ENCODE results near the gene PCDHGA11.
A peak's percentile ranks its signal among the peaks of the same experiment; 100 is the strongest.
"Not testable (repeated sequence)": the region's sequence is repeated elsewhere in the genome, so short reads cannot be mapped to it uniquely, and the experiment has no call there.

Gene PCDHGA11

GRCh38 chr5:141420855-141421488 lies at the start of gene PCDHGA11:
Gene PCDHGA11 (plus strand): TSS chr5:141421051. CDS start chr5:141421228, 177 bp downstream.
- DNase-seq: peak; percentile 75

DNA sequence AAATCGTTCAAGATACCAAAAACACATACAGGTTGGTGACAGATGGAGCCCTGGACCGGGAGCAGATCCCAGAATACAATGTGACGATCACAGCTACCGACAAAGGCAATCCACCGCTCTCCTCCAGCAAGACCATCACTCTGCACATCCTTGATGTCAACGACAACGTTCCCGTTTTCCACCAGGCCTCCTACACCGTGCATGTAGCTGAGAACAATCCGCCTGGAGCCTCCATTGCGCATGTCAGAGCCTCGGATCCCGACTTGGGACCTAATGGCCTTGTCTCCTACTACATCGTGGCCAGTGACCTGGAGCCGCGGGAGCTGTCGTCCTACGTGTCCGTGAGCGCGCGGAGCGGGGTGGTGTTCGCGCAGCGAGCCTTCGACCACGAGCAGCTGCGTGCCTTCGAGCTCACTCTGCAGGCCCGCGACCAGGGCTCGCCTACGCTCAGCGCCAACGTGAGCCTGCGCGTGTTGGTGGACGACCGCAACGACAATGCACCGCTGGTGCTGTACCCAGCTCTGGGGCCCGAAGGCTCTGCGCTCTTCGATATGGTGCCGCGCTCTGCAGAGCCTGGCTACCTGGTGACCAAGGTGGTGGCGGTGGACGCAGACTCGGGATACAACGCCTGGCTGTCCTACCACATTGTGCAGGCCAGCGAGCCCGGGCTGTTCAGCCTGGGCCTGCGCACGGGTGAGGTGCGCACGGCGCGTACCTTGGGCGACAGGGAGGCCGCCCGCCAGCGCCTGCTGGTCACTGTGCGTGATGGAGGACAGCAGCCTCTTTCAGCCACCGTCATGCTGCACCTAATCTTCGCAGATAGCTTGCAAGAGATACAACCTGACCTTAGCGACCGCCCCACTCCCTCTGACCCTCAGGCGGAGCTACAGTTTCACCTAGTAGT lies 49.0 kb upstream of the PCDHGA11 start:
- no peak for DNase-seq

DNA sequence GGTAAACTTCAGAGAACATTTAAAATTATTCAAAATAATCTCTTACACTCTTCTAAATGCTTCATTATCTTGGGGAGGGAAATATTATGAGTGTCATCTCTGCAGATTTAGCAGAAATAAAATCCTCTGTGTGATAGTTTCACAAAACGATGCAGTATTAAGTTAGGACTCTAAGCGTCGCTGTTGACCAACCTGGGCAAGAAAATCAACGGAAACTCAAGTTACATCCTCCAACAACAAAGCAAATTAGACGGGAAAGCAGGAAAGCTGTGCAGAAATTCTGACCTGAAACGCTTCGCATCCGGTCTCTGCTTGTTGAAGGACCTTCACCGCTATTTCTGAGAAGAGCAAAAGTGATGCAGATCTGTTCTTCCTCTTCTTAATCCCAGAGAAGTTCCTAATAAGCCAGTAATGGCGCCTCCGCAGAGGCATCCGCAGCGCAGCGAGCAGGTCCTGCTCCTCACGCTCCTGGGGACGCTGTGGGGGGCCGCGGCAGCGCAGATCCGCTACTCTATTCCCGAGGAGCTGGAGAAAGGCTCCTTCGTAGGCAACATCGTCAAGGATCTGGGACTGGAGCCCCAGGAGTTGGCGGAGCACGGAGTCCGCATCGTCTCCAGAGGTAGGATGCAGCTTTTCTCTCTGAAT lies 47.1 kb upstream of the PCDHGA11 start, which contains the start of gene PCDHGA6:
PCDHGA6 (plus strand) TSS at position 219 of the 645 bp plus-strand sequence; CDS start at position 412, 193 bp downstream.
- no peak for DNase-seq

DNA sequence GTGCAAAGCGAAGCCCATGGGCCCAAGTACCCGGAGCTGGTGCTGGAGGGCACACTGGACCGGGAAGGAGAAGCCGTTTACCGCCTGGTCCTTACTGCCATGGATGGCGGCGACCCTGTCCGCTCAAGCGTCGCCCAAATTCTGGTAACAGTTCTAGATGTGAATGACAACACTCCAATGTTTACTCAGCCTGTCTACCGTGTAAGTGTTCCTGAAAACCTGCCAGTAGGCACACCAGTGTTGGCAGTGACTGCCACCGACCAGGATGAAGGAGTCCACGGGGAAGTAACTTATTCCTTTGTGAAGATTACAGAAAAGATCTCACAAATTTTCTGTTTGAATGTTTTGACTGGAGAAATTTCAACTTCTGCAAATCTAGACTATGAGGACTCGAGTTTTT lies 46.2 kb upstream of the PCDHGA11 start:
- no peak for DNase-seq

GRCh38 chr5:141375444-141376155 lies 45.3 kb upstream of the PCDHGA11 start:
- not testable (repeated sequence) for DNase-seq

GRCh38 chr5:141382469-141383294 lies 38.2 kb upstream of the PCDHGA11 start, which contains the start of gene PCDHGA7:
Gene PCDHGA7 (plus strand): TSS chr5:141382742. CDS start chr5:141382900, 158 bp downstream.
- DNase-seq: peak; percentile 23

- no peak for DNase-seq
Observed at GRCh38 chr5:141383345-141383744, 37.5 kb upstream of the PCDHGA11 start.

DNA sequence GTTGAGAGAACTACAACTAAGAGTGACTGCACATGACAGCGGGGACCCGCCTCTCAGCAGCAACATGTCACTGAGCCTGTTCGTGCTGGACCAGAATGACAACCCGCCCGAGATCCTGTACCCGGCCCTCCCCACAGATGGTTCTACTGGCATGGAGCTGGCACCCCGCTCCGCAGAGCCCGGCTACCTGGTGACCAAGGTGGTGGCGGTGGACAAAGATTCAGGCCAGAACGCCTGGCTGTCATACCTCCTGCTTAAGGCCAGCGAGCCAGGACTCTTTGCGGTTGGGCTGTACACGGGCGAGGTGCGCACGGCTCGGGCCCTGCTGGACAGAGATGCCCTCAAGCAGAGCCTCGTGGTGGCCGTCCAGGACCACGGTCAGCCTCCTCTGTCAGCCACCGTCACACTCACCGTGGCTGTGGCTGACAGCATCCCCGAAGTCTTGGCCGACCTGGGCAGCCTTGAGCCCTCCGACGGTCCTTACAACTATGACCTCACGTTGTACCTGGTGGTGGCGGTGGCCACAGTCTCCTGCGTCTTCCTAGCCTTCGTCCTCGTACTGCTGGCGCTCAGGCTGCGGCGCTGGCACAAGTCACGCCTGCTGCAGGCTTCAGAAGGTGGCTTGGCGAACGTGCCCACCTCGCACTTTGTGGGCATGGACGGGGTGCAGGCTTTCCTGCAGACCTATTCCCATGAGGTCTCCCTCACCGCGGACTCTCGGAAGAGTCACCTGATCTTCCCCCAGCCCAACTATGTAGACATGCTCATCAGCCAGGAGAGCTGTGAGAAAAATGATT lies 36.2 kb upstream of the PCDHGA11 start:
- DNase-seq: no peak

DNA sequence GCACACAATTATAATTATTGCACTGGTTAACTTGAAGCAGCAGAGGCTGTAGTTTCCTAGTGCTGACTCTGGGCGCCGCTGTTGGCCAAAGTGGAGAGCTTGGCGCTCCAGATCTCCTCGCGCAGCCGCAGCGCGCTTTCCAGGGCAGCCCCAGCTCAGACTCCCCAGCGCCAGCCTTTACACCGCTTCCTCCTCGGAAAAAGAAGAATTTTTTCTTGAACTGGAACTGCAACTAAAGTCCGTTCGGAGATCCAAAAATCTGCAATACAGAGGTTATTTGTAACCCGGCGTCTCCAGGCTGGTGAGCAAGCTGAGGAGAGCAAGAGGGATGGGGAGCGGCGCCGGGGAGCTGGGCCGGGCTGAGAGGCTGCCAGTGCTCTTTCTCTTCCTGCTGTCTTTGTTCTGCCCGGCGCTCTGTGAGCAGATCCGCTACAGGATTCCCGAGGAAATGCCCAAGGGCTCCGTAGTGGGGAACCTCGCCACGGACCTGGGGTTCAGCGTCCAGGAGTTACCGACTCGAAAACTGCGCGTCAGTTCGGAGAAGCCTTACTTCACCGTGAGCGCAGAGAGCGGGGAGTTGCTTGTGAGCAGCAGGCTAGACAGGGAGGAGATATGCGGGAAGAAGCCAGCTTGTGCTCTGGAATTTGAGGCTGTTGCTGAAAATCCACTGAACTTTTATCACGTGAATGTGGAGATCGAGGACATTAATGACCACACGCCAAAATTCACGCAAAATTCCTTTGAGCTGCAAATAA lies 33.1 kb upstream of the PCDHGA11 start, which contains the start of gene PCDHGB4:
PCDHGB4 (plus strand) TSS at position 142 of the 755 bp plus-strand sequence; CDS start at position 329, 187 bp downstream.
- peak; percentile 62 for DNase-seq

DNA sequence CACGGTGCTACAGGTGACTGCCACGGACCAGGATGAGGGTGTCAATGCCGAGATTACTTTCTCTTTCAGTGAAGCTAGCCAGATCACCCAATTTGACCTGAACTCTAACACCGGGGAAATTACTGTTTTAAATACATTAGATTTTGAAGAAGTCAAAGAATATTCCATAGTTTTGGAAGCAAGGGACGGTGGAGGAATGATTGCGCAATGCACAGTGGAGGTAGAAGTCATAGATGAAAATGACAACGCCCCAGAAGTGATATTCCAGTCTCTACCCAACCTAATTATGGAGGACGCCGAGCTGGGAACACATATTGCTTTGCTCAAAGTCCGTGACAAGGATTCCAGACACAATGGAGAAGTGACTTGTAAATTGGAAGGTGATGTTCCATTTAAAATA lies 32.2 kb upstream of the PCDHGA11 start:
- no peak for DNase-seq

- DNase-seq: no peak
Observed at GRCh38 chr5:141389153-141390042, 31.5 kb upstream of the PCDHGA11 start.

DNA sequence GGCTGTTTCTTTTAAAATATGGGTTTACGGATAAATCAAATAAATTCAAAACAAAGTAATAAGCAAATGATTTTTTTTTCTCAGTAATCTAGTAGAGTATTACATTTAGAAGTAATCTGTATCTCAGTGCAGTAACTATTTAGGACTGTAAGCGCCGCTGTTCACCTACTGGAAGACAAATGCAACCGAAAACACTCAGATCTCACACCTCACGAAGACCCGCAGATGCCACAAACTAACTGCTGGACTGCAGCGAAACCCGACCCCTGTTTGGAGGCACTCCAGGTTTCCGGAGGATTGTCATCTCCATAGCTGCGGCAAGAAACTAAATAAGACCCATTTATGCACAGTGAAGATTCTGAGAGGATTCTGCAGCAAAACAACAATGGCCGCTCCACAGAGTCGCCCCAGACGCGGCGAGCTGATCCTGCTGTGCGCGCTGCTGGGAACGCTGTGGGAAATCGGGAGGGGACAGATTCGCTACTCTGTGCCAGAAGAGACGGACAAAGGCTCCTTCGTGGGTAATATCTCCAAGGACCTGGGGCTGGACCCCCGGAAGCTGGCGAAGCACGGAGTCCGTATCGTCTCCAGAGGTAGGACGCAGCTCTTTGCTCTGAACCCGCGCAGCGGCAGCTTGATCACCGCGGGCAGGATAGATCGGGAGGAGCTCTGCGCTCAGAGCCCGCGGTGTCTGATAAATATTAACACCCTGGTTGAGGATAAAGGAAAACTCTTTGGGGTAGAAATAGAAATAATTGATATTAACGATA lies 28.2 kb upstream of the PCDHGA11 start, which contains the start of gene PCDHGA8:
PCDHGA8 (plus strand) TSS at position 205 of the 770 bp plus-strand sequence; CDS start at position 386, 181 bp downstream.
- DNase-seq: peak; percentile 10

DNA sequence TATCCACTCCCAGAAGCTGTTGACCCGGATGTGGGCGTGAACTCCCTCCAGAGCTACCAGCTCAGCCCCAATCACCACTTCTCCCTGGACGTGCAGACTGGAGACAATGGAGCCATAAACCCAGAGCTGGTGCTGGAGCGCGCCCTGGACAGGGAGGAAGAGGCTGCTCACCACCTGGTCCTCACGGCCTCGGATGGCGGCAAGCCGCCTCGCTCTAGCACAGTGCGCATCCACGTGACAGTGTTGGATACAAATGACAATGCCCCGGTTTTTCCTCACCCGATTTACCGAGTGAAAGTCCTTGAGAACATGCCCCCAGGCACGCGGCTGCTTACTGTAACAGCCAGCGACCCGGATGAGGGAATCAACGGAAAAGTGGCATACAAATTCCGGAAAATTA lies 27.6 kb upstream of the PCDHGA11 start:
- no peak for DNase-seq

DNA sequence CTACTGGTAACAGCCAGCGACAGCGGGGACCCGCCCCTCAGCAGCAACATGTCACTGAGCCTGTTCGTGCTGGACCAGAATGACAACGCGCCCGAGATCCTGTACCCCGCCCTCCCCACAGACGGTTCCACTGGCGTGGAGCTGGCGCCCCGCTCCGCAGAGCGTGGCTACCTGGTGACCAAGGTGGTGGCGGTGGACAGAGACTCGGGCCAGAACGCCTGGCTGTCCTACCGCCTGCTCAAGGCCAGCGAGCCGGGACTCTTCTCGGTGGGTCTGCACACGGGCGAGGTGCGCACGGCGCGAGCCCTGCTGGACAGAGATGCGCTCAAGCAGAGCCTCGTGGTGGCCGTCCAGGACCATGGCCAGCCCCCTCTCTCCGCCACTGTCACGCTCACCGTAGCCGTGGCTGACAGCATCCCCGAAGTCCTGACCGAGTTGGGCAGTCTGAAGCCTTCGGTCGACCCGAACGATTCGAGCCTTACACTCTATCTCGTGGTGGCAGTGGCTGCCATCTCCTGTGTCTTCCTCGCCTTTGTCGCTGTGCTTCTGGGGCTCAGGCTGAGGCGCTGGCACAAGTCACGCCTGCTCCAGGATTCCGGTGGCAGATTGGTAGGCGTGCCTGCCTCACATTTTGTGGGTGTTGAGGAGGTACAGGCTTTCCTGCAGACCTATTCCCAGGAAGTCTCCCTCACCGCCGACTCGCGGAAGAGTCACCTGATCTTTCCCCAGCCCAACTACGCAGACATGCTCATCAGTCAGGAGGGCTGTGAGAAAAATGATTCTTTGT lies 26.3 kb upstream of the PCDHGA11 start:
- DNase-seq: not testable (repeated sequence)

DNA sequence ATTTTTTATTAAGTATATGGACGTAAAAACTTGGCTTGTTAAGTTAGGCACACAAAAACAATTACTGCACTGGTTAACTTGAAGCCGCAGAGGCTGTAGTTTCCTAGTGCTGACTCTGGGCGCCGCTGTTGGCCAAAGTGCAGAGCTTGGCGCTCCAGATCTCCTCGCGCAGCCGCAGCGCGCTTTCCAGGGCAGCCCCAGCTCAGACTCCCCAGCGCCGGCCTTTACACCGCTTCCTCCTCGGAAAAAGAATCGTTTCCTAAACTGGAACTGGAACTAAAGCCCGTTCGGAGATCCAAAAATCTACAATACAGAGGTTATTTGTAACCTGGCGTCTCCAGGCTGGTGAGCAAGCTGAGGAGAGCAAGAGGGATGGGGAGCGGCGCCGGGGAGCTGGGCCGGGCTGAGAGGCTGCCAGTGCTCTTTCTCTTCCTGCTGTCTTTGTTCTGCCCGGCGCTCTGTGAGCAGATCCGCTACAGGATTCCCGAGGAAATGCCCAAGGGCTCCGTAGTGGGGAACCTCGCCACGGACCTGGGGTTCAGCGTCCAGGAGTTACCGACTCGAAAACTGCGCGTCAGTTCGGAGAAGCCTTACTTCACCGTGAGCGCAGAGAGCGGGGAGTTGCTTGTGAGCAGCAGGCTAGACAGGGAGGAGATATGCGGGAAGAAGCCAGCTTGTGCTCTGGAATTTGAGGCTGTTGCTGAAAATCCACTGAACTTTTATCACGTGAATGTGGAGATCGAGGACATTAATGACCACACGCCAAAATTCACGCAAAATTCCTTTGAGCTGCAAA lies 22.9 kb upstream of the PCDHGA11 start, which contains the start of gene PCDHGB5:
PCDHGB5 (plus strand) TSS at position 192 of the 796 bp plus-strand sequence; CDS start at position 373, 181 bp downstream.
- DNase-seq: peak; percentile 70

GRCh38 chr5:141398608-141399007 lies 22.2 kb upstream of the PCDHGA11 start:
- DNase-seq: no peak

All from hematopoietic multipotent progenitor cell treated with erythropoietin and hydrocortisone succinate and interleukin-3 and kit ligand, for 4 days (in vitro differentiated cells).